Glomerular endothelial cell (primary cell): ENCODE data around the gene KIAA0232. TPM values are rescaled to one million over a fixed set of nuclear protein-coding genes. Genes with fewer than 3 reads are reported as not detected.
"Not testable (repeated sequence)": the region's sequence is repeated elsewhere in the genome, so short reads cannot be mapped to it uniquely, and the experiment has no call there.

Experiments used
- DNase-seq: peaks from one replicate; pipeline ENCODE4 v3.0.0-alpha.2; 2011; ENCODE audit warnings: low read depth, low spot score; ENCODE audit errors: extremely low read depth
- total RNA-seq: library from RNA; depleted of rRNA; stranded (reverse); fragments of >200 nt; gene quantifications from 2 replicates; pipeline ENCODE4 v1.2.3, GENCODE V29; 2015

Gene KIAA0232
- total RNA-seq, 1 donor from 2014 or later, result 21.1 TPM

DNA sequence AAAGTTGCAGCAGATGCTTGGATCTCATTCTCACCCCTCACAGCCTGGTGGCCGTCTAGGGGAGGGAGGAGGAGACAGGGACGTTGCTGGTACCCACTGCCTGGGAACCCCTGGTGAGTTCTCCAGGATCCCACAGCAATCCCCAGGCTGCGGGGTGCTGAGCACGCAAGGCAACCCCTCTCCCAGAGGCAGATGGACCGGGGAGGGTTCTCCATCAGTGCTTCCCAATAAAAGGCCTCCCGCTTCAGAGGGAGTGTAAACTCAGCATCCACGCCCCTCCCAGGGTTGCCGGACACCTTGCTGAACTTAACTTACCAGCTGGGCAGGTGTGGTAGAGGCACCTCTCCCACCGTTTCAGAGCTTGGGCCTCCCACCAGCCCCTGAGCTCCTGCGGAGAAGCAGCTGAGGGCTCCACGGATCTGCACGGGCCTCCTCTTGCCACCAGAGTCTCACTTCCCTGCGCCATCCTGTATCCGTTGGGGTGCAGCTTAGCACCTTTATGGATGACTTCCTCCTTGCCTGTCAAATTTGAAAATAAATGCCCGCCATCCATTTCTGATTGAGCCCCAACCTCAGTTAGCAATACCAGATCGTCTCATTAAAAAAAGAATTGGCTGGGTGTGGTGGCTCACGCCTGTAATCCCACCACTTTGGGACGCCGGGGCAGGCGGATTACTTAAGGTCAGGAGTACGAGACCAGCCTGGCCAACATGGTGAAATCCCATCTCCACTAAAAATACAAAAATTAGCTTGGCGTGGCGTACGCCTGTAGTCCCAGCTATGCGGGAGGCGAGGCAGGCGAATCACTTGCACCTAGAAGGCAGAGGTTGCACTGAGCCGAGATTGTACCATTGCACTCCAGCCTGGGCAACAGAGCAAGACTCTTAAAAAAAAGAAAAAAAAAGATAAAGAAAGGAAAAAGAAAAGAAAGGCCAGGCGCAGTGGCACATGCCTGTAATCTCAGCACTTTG lies 112.3 kb downstream of the KIAA0232 start:
- DNase-seq, result no peak

DNA sequence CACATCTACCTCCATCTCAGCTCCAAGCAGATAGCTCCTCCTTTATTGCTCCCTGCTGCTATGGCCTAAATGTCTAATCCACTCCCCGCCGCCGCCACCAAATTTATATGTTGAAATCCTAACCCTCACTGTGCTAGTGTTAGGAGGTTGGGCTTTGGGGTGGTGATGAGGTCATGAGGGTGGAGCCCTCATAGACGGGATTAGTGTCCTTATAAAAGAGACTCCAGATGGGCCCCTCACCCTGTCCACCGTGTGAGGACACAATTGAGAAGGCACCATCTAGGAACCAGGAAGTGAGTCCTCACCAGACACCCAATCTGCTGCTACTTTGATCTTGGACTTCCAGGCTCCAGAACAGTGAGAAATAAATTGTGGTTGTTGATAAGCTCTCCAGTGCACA lies 113.5 kb downstream of the KIAA0232 start:
- no peak for DNase-seq

GRCh38 chr4:6898763-6899162 lies 116.2 kb downstream of the KIAA0232 start:
- no peak for DNase-seq

DNA sequence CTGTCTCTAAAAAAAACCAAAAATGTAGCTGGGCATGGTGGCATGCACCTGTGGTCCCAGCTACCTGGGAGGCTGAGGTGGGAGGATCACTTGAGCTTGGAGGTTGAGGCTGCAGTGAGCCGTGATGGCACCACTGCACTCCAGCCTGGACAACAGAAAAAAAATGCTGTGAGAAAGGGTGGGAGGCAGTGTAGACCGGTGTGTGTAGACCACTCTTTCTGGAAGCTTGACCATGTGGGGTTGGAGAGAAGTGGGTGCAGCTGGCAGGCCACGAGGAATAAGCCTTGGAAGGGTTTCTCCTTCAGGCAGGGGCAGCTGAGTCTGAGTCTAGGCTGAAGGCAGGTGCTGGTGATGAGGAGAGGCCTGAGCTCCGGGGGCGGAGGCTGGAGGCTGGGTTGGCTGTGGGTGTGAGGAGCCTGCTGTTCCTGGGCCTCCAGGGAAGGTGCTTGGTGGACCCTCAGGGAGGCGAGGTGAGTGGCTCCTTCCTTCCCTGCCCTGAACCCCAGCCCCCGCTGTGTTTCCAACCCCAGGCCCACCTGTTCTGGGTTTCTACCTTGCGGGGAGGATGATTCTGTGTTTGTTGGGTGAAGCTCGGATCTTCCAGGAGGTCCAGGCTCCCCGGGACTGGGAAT lies 117.8 kb downstream of the KIAA0232 start:
- no peak for DNase-seq

DNA sequence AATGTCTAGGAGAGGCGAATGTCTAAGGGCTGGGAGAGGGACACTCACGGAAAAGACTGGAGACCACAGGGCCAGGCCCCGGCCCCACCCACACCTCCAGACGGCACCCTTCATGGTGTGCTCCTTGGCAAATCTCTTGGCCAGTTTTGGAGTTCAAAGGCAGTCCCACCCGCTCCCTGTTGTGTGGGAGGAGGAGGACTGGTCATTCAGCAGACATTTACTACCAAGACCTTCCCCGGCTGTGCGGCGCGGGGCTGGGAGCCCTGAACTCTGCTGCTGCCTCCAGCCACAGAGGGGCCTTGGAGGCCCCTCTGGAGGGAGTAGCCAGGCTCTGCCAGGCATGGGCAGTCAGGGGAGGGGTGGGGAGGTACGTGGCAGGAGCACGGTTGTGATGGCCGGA lies 118.4 kb downstream of the KIAA0232 start:
- DNase-seq, result no peak

GRCh38 chr4:6901669-6902317 lies 119.3 kb downstream of the KIAA0232 start:
- DNase-seq, result no peak

DNA sequence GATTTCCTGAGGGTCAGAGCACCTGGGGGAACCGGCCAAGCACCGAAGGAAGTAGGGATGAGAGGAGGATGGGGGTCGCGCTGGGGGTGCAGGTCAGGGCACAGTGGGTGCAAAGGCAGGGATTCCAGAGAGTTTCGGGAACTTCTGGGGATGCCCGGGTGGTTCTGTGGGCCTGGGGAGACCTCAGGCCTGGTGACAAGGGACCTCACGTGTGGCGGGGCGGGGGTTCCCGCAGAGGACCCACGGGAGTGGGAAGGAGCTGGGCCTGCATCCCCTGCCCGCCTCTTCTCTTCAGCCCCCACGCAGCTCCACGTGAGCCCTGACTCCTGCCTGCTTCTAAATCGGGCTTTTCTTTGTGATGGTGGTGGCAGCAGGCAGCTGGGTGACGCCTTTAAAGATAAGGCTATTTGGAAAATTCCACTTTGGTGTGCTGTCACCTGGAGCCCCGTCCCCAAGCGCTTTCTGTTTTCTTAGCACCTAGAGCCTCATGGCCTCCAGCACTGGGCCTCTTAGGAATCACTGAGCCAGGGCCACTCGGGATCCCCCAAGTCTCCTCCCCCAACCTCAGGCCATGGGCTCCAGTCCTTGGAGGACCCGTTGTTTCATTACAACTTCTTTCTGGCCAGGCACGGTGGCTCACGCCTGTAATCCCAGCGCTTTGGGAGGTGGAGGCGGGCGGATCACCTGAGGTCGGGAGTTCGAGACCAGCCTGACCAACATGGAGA lies 120.0 kb downstream of the KIAA0232 start:
- no peak for DNase-seq

GRCh38 chr4:6905516-6906445 lies 123.3 kb downstream of the KIAA0232 start:
- no peak for DNase-seq

DNA sequence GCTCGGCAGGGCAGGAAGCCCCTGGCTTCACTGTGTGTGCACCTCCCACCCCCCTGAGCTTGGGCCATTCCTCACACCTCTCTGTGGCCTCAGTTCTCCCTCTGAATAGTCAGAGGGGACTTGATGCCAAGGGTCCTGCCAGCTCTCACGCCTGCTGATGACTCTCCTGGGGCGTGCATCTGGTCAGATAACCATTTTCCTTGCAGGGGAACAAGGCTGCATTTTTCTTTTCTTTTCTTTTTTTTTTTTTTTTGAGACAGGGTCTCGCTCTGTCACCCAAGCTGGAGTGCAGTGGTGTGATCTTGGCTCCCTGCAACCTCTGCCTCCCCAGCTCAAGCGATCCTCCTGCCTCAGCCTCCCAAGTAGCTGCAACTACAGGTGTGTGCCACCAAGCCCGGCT lies 124.0 kb downstream of the KIAA0232 start:
- not testable (repeated sequence) for DNase-seq

GRCh38 chr4:6907658-6908191 lies 125.2 kb downstream of the KIAA0232 start:
- DNase-seq, result no peak

DNA sequence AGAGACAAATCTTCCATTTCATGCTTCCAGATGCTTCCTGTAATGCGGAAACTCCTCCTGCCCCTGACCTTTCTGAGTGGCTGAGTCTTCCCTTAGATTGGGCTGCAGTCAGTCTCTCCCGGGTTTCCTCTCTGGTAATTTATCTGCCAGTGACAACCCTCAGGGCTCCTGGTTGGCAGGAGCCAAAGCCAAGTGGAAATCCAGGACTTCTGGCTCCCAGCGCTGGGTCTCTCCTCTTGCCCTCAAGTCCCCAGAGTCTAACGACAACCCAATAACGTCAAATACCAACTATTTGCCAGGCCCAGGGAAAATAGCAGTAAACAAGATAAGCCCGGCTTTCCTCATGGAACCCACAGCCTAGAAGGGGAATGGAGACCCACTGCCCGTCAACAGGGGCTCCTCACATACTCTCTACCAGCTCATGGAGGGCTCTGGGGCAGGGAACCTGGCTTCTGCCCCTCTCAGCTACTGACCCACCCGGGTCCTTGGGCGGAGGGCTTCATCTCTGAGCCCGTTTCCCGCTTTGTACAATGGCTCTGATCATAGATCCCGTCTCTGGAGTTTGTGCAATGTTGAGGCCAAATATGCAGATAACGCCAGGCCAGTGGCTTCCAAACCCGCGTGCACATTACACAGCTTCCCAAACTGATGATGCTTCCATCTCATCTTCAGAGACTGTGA lies 126.0 kb downstream of the KIAA0232 start:
- no peak for DNase-seq

DNA sequence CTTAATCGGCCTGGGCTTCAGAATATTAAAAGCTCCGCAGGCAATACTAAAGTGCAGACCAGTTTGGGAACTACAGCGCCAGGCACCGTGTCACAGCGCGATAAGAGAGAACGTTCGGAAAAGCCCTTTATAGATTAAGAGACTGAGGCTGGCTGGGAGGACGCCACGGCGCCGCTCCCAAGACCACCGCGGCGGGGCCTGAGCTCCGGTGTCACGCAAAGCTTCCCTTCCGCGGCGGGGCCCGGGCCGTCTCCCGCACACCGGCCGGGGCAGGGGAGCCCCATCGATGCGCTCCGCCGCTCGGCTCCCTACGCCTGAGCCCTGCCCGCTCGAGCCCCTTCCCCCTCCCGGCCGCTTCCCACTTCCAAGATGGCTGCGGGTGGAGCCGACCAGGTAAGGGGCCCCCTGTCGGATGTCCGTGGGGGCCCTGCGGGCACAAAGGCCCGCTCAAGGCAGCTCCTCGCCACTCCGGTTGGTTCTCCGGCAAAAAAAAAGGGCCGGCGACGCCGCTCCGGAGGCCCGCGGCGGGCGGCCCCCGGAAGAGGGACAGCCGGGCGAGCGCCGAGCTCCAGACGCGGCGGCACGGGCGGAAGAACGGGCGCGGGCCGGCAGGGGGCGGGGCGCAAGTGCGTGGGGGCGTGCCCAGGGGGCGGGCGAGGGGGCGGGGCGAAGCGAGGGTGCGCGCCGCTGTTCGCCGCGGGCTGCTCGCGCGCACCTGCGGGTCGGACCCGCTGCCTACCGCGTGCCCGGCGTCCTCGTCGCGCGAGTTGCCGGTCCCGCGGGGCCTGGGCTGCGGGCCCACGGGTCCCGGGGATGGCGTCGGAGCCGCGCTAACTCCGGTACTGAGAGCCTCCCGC lies 126.8 kb downstream of the KIAA0232 start, which contains the start of gene TBC1D14:
Gene TBC1D14, plus strand, starts transcription at position 714 of the 857 bp plus-strand sequence. CDS start 13,564 bp downstream, outside the sequence.
- DNase-seq, result no peak

DNA sequence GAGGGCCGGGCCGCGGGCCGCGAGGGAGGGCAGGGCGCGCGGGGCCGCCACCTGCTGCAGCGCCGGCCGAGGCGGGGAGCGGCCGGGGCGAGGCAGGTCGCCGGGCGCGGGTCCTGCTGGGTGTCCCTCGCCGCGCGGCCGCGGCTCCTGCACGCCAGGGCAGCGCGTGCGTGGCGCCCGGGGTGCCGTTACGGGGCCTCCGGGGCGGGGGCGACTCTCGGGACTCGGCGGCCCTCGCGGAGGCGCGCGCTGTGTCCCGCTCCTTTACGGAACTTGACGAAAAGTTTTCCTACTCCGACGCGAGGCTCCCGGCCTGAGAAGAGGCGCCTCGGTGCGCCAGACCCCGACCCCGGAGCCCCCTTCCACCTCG lies 127.4 kb downstream of the KIAA0232 start:
- DNase-seq, result no peak

GRCh38 chr4:6910340-6910959 lies 127.9 kb downstream of the KIAA0232 start:
- no peak for DNase-seq

GRCh38 chr4:6910960-6911874 lies 128.7 kb downstream of the KIAA0232 start:
- no peak for DNase-seq

DNA sequence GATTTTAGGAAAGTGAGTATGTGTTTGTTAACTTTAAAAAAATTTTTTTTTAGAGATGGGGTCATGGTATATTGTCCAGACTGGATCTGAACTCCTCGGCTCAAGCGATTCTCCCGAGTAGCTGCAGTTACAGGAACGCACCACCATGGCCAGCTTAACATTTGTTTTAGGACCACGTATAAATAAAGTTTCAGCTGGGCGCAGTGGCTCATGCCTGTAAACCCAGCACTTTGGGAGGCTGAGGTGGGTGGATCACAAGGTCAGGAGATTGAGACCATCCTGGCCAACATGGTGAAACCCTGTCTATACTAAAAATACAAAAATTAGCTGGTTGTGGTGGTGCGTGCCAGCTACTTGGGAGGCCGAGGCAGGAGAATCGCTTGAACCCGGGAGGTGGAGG lies 129.4 kb downstream of the KIAA0232 start:
- not testable (repeated sequence) for DNase-seq
